EH (cell line): ENCODE results near the gene USE1.
A peak's percentile ranks its signal among the peaks of the same experiment; 100 is the strongest.

Source experiments
- DNase-seq: peaks from one replicate; pipeline ENCODE4 v3.0.0-alpha.2; 2015; ENCODE audit warnings: low read depth

Gene USE1

GRCh38 chr19:17205237-17206140 lies 9.7 kb upstream of the USE1 start:
- DNase-seq, result peak; percentile 45

GRCh38 chr19:17206736-17207581 lies 8.2 kb upstream of the USE1 start:
- DNase-seq, result no peak

- peak; percentile 59 for DNase-seq
These were observed 5.8 kb upstream of the USE1 start for GRCh38 chr19:17209126-17210036.

GRCh38 chr19:17210296-17210695 lies 4.9 kb upstream of the USE1 start:
- peak; percentile 11 for DNase-seq

- DNase-seq, result no peak
These were observed 3.4 kb upstream of the USE1 start for GRCh38 chr19:17211547-17212446.

GRCh38 chr19:17213334-17213733 lies 1.8 kb upstream of the USE1 start:
- DNase-seq, result no peak

- no peak for DNase-seq
These were observed 540 bp upstream of the USE1 start for GRCh38 chr19:17214508-17215126.

- no peak for DNase-seq
These were observed 1.0 kb downstream of the USE1 start for GRCh38 chr19:17216058-17216670.

GRCh38 chr19:17219286-17219685 lies 4.1 kb downstream of the USE1 start:
- DNase-seq, result no peak

- peak; percentile 75 for DNase-seq
These were observed 5.1 kb downstream of the USE1 start for GRCh38 chr19:17220207-17220758.

- DNase-seq, result no peak
These were observed 9.9 kb downstream of the USE1 start for GRCh38 chr19:17225053-17225452.

GRCh38 chr19:17226002-17226933 lies 11.1 kb downstream of the USE1 start, which contains the start of gene OCEL1:
Gene OCEL1 (plus strand): TSS chr19:17226226. CDS start chr19:17226248, 22 bp downstream.
- DNase-seq, result peak; percentile 98

- no peak for DNase-seq
These were observed 12.7 kb downstream of the USE1 start for GRCh38 chr19:17227798-17228367.

GRCh38 chr19:17229890-17230289 lies 14.7 kb downstream of the USE1 start:
- no peak for DNase-seq

- no peak for DNase-seq
These were observed 17.1 kb downstream of the USE1 start for GRCh38 chr19:17232258-17232657.

GRCh38 chr19:17234911-17235299 lies 19.7 kb downstream of the USE1 start:
- DNase-seq, result peak; percentile 67

- DNase-seq, result peak; percentile 79
These were observed 20.3 kb downstream of the USE1 start for GRCh38 chr19:17235300-17235970.
